GM13977 (cell line): ENCODE data around the gene CPNE1.

ENCODE experiments used
- DNase-seq: peaks from one replicate; pipeline ENCODE4 v3.0.0; 2012; ENCODE audit warnings: low spot score
- CTCF ChIP-seq: IDR thresholded peaks from 2 replicates; pipeline ENCODE4 v1.5.1; 2012; ENCODE audit warnings: mild to moderate bottlenecking, control low read depth; ENCODE audit not compliant: insufficient read depth; ENCODE audit errors: extremely low read depth, missing control alignments
- in situ Hi-C: fragments of 300-500 bp; cut with MboI; formaldehyde crosslinking; loops from one replicate; pipeline ENCODE4 v1.12.0; 2022; ENCODE audit warnings: low sequenced_read_pairs, low pct_unique_long_range_greater_than_20kb, mixed read lengths, inconsistent platforms; ENCODE audit not compliant: unreplicated experiment

The CPNE1 gene

GRCh38 chr20:35641743-35642142, 23.0 kb downstream of the CPNE1 start:
- TF ChIP-seq CTCF: no peak
- DNase-seq: no peak
- in situ Hi-C loops: no loop called here

GRCh38 chr20:35640724-35641123, 24.0 kb downstream of the CPNE1 start:
- in situ Hi-C loops: no loop called here
- no peak for TF ChIP-seq CTCF
- DNase-seq: no peak

DNA sequence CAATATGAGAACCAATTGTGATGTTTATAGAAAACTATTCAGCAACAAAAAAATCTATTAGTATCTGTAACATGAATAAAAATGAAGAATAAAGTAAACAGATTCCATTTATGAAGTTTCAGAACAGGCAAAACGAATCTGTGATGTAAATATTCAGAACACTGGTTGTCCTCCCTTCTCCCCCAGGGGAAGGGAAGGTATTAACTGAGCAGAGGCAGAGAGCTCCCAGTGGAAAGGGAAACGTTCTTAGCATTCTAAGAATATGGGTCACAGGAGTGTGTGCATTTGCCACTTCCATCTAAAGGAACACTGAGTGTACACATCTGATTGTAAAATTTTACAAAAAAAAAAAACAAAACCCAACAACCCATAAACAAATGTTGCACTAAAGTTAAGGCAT, 25.9 kb downstream of the CPNE1 start:
- in situ Hi-C loops: no loop called here
- DNase-seq: no peak
- TF ChIP-seq CTCF: no peak

DNA sequence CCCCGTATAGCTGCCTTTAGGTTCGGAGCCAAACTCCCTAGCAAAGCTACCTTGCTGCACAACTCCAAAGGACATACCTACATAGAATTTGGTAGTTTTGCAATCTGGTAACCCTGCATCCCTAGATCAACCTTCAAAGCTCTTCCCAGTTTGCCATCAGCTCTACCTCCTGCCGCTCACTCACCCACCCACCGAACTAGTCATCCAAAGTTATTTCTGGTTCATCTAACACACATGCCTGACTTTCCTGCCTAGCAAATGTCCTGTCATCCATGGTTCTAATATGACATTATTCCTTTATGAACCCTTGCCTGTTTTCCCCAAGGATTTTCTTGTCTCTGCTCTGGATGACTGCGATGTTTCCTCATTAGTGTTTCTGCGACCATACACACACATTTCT, 27.4 kb downstream of the CPNE1 start:
- TF ChIP-seq CTCF: no peak
- in situ Hi-C loops: no loop called here
- DNase-seq: no peak

- no peak for TF ChIP-seq CTCF
- DNase-seq: no peak
- in situ Hi-C loops: no loop called here
Observed at GRCh38 chr20:35636095-35636494, 28.6 kb downstream of the CPNE1 start.

DNA sequence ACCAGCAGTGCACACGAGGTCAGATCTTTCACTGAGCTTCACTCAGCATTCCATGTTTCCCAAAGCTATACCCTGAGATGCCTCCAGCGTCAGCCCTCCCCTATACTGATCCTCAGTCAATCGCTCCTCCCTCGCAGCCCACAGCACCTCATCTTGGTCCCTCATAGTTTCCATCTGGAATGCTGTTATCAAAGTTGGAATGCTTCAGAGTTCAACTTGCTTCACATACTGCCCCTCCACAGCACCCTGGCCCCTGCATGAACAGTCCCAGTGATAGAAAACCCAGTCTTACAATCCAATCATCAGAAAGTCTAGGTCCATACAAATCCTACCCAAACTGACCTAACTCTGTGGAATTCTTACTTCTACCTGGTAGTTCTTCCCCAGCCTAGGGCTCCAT, 29.0 kb downstream of the CPNE1 start:
- in situ Hi-C loops: no loop called here
- no peak for DNase-seq
- no peak for TF ChIP-seq CTCF

GRCh38 chr20:35632539-35633115, 32.1 kb downstream of the CPNE1 start:
- TF ChIP-seq CTCF: no peak
- in situ Hi-C loops: no loop called here

More at GRCh38 chr20:35632539-35633115, 32.1 kb downstream of the CPNE1 start:
- no peak for DNase-seq
